ENCODE measurements around the gene PTS.
A peak's percentile ranks its signal among the peaks of the same experiment; 100 is the strongest.

Gene PTS

GRCh38 chr11:112235750-112236390 lies 9.6 kb downstream of the PTS start:
- DNase-seq (ENCODE audit: low read depth), result no peak
- no peak overlapping the region for H3K4me3 ChIP-seq (ENCODE audit: low read depth, low read length)
- no peak for TF ChIP-seq CTCF (conservative IDR thresholded peaks at IDR 0.05; ENCODE audit: low read depth, low read length)

DNA sequence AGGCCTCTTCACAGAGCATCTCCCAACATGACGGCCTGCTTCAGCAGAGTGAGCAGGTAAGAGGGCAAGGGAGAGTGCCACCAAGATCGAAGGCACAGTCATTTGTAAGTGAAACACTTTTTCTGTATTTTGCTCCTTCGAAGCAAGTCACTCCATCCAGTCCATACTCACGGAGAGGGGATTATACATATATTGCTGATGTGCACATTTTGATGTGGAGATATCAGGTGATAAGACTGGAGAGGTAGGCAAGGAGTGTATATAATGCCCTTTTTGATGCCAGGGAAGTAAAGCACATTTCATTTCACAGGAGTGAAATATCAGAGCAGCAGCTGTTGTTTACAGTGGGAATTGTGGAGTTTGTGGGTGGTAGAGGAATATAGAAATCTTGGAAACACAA lies 11.2 kb downstream of the PTS start:
- TF ChIP-seq CTCF (conservative IDR thresholded peaks at IDR 0.05; ENCODE audit: low read depth, low read length), result no peak
- H3K4me3 ChIP-seq (ENCODE audit: low read depth, low read length), result no peak overlapping the region
- DNase-seq (ENCODE audit: low read depth), result no peak

DNA sequence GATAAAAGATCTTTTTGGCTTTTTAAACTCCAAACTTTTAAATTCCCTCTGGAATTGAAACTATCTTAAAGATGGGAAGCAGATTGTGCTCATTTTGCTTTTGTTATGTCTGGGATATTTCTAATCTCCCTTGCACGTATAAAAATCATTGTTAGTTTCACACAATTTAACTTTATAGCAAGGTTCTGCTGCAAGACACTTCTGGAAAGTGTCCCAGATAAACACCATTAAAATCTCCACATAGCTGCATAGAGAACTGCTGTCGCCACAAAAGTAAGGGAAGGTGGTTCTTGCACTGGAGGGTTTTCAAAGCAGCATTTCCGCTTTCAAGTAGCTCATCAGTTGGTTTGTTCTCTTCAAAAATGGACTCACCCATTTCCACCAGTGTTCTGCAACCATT lies 11.8 kb downstream of the PTS start:
- no peak overlapping the region for H3K4me3 ChIP-seq (ENCODE audit: low read depth, low read length)
- TF ChIP-seq CTCF (conservative IDR thresholded peaks at IDR 0.05; ENCODE audit: low read depth, low read length), result no peak
- no peak for DNase-seq (ENCODE audit: low read depth)

- H3K4me3 ChIP-seq (ENCODE audit: low read depth, low read length), result no peak overlapping the region
- DNase-seq (ENCODE audit: low read depth), result peak; percentile 82
- TF ChIP-seq CTCF (conservative IDR thresholded peaks at IDR 0.05; ENCODE audit: low read depth, low read length), result no peak
These were observed 15.3 kb downstream of the PTS start for GRCh38 chr11:112241486-112241885.

- DNase-seq (ENCODE audit: low read depth), result peak; percentile 33
- no peak overlapping the region for H3K4me3 ChIP-seq (ENCODE audit: low read depth, low read length)
- TF ChIP-seq CTCF (conservative IDR thresholded peaks at IDR 0.05; ENCODE audit: low read depth, low read length), result no peak
These were observed 21.0 kb downstream of the PTS start for GRCh38 chr11:112247201-112247600.

DNA sequence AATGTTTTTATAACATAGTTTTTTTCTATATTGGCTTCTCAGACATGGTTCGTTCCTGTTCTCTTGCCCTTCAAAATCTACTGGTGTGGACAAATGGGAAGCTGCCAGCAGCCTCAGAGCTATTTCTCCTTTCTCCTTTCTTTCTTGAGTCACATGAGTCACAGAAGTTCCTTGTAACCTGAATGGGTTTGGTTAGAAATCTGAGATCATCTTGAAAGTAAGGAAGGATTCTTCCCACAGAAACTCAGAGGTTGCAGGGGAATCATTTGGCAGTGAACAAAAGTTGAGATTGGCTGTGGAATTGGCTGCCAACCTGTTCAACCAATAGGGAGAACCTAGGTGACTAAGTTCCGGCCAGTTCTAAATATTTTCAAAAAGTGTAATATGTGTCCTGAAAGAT lies 22.0 kb downstream of the PTS start:
- H3K4me3 ChIP-seq (ENCODE audit: low read depth, low read length), result no peak overlapping the region
- TF ChIP-seq CTCF (conservative IDR thresholded peaks at IDR 0.05; ENCODE audit: low read depth, low read length), result no peak
- DNase-seq (ENCODE audit: low read depth), result peak; percentile 53

DNA sequence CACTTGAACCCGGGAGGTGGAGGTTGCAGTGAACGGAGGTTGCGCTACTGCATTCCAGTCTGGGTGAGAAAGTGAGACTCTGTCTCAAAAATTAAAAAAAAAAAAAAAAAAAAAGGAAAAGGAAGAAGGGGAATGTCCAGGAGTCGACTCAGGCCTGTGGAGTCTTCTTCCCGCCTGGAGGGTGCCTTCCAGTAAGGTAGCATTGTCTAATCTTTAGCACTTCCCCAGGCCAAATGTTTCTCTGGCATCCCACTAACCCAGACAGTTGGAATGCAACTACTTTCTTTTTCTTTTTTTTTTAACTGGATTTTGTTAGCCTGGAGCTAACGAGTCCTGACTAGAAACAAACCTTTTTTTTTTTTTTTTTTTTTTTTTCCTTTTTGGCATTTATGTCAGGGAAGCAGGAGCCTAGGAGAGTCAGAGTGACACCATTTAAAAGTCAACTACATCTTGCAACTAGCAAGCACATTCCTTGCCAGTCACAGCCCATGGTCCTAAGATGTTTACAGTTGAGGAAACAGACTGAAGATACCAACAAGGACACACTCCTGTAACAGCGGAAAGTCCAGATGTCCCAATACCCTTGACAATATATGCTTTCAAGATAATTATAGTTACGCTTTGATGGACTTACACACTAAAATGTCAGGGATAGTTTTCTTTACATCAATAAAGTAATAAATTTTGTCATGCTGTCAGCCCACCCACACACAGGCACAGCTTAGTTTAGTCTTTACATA lies 23.8 kb downstream of the PTS start:
- no peak for DNase-seq (ENCODE audit: low read depth)
- no peak overlapping the region for H3K4me3 ChIP-seq (ENCODE audit: low read depth, low read length)
- no peak for TF ChIP-seq CTCF (conservative IDR thresholded peaks at IDR 0.05; ENCODE audit: low read depth, low read length)

Measured in choroid plexus epithelial cell (primary cell).